OCI-LY7 (cell line): ENCODE results near the gene MIA. TPM values are rescaled to one million over a fixed set of nuclear protein-coding genes. Genes with fewer than 3 reads are reported as not detected.
"Not testable (repeated sequence)": the region's sequence is repeated elsewhere in the genome, so short reads cannot be mapped to it uniquely, and the experiment has no call there.

Experiments
- BruUV-seq: library from RNA; stranded (reverse); fragments of 400-500 nt; replicated peaks from 2 replicates; lab custom pipeline; 2021; lab: Mats Ljungman, UMichigan
- CTCF ChIA-PET: fragments of 300-600 bp; sonication (Branson Sonifier 250); formaldehyde crosslinking; loops from one replicate; lab custom pipeline; 2022; ENCODE audit warnings: antibody characterized with exemption; ENCODE audit not compliant: unreplicated experiment; lab: Charles Lee
- POLR2A ChIA-PET: fragments of 300-600 bp; sonication (Branson Sonifier 250); formaldehyde crosslinking; loops from one replicate; lab custom pipeline; 2022; ENCODE audit warnings: antibody characterized with exemption; lab: Charles Lee
- DNase-seq: peaks from one replicate; pipeline ENCODE4 v3.0.0-alpha.2; 2015; ENCODE audit warnings: low spot score
- H2AFZ ChIP-seq: fragments of 200-600 bp; sonication (generic), shearing (Covaris generic); 2 replicates; pipeline ENCODE4 v1.6.1; 2014; ENCODE audit warnings: mild to moderate bottlenecking, antibody characterized with exemption, low read length, moderate library complexity
- H3K27ac ChIP-seq: fragments of 200-600 bp; sonication (generic); 2 replicates; pipeline ENCODE4 v1.5.1; 2014; ENCODE audit warnings: mixed run types, low read depth, mild to moderate bottlenecking, moderate library complexity, low read length, inconsistent platforms; ENCODE audit not compliant: poor library complexity, severe bottlenecking
- H3K36me3 ChIP-seq: fragments of 200-600 bp; sonication (generic); 2 replicates; pipeline ENCODE4 v1.6.1; 2014; ENCODE audit warnings: mild to moderate bottlenecking, antibody characterized with exemption, low read length, moderate library complexity, mixed read lengths; ENCODE audit not compliant: insufficient read depth
- H3K4me1 ChIP-seq: fragments of 200-600 bp; sonication (generic); 2 replicates; pipeline ENCODE4 v1.5.1; 2014; ENCODE audit warnings: mild to moderate bottlenecking, low read length; ENCODE audit not compliant: insufficient read depth, poor library complexity, severe bottlenecking
- H3K4me2 ChIP-seq: fragments of 200-600 bp; sonication (generic); 2 replicates; pipeline ENCODE4 v1.6.1; 2014; ENCODE audit warnings: mild to moderate bottlenecking, low read length
- H3K4me3 ChIP-seq: fragments of 200-600 bp; sonication (generic); 2 replicates; pipeline ENCODE4 v1.5.1; 2014; ENCODE audit warnings: mild to moderate bottlenecking, low read depth, low read length; ENCODE audit not compliant: poor library complexity, severe bottlenecking
- H3K79me2 ChIP-seq: fragments of 200-600 bp; sonication (generic); 2 replicates; pipeline ENCODE4 v1.6.1; 2016; ENCODE audit warnings: low read depth, mild to moderate bottlenecking, low read length, moderate library complexity, mixed read lengths; ENCODE audit not compliant: insufficient read depth
- H3K9me2 ChIP-seq: fragments of 200-600 bp; sonication (generic); 2 replicates; pipeline ENCODE4 v1.6.1; 2016; ENCODE audit warnings: mild to moderate bottlenecking, low read length, mixed read lengths; ENCODE audit not compliant: insufficient read depth
- H3K9me3 ChIP-seq: fragments of 200-600 bp; sonication (generic); 2 replicates; pipeline ENCODE4 v1.6.1; 2014; ENCODE audit warnings: mild to moderate bottlenecking, mixed run types, low read length, mixed read lengths
- H4K20me1 ChIP-seq: fragments of 200-600 bp; sonication (generic); 2 replicates; pipeline ENCODE4 v1.6.1; 2014; ENCODE audit warnings: mild to moderate bottlenecking, antibody characterized with exemption, low read length, moderate library complexity, mixed read lengths; ENCODE audit not compliant: insufficient read depth
- EZH2phosphoT487 ChIP-seq: fragments of 200-600 bp; sonication (generic); IDR thresholded peaks from 2 replicates; pipeline ENCODE4 v1.6.1; 2018; ENCODE audit warnings: low read depth, borderline replicate concordance, mild to moderate bottlenecking, mixed run types, antibody characterized with exemption, low read length, moderate library complexity, mixed read lengths
- intact Hi-C: fragments of 100-400 bp; cut with micrococcal nuclease; formaldehyde crosslinking; loops from one replicate; pipeline ENCODE4 v1.10.0; 2022; ENCODE audit not compliant: unreplicated experiment
- total RNA-seq, 2 experiments: library from RNA; depleted of rRNA in 1 of 2; stranded (reverse); fragments of >200 nt in 1 of 2; shearing (Covaris generic) in 1 of 2; gene quantifications; 2 replicates each; pipeline ENCODE4 v1.2.3, GENCODE V29; 2014 to 2022
- TF ChIP-seq, protein P1 (sequence below): fragments of 200-600 bp; sonication (generic); conservative IDR thresholded peaks from 2 replicates; pipeline ENCODE4 v1.5.1; 2014; ENCODE audit warnings: mild to moderate bottlenecking, antibody characterized with exemption, low read length, moderate library complexity, mixed read lengths

Gene MIA
- total RNA-seq, 2 experiments from 2014 or later, result not detected

DNA sequence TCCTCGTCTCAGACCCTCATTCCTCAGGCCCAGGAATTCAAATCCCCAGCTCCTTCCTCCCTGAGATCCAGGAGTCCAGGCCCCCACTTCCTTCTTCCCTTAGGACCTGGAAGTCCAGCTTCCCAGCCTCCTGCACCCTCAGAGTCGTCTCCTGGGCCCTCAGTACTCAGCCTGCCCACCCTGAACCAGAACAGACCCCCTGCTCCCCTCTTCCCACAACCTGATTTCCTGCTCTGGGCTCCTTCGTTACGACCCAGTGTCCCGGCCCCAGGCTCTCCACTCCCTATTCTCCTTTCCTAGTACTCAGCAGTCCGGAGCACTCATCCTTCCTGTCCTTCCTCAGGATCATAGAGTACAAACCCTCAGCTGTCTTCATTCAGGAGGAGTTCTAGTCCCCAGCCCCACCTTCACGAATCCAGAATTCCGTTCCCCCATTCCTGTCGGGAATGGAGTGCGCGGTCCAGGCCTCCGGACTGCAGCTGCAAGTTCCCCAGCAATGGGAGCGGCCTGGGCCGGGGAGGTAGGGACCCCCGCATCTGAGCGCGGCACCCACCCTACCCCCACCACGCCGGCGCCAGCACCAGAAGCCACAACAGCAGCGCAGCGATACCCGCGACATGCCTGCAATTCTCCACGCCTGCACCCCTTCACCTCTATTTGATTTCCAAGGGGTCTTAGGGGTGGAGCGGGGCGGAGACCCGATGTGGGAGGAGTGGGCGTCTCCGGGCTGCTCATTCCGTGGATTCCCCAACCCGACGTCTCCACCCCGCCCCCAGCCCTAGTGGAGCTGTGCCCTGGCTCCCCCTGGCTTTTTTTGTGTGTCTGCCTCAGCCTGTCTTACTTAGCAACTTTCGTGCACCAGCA is 36.4 kb downstream of the MIA start:
- ChIA-PET CTCF (no interaction called here), POLR2A (no interaction called here)
- no peak overlapping the region for H3K4me3 ChIP-seq
- H3K4me2 ChIP-seq, result peak overlapping the region; percentile 57; the same call in 1 of the 2 replicates
- no peaks in the 10 kb centered on the region for H3K9me3 ChIP-seq
- H3K4me1 ChIP-seq, result peaks cover 17% of the 10 kb centered on the region
- no peaks in the 10 kb centered on the region for H3K79me2 ChIP-seq
- H3K9me2 ChIP-seq, result no peaks in the 10 kb centered on the region
- BruUV-seq, result no TSS peak
- intact Hi-C loops, result no loop called here
- TF ChIP-seq, protein P1, sequence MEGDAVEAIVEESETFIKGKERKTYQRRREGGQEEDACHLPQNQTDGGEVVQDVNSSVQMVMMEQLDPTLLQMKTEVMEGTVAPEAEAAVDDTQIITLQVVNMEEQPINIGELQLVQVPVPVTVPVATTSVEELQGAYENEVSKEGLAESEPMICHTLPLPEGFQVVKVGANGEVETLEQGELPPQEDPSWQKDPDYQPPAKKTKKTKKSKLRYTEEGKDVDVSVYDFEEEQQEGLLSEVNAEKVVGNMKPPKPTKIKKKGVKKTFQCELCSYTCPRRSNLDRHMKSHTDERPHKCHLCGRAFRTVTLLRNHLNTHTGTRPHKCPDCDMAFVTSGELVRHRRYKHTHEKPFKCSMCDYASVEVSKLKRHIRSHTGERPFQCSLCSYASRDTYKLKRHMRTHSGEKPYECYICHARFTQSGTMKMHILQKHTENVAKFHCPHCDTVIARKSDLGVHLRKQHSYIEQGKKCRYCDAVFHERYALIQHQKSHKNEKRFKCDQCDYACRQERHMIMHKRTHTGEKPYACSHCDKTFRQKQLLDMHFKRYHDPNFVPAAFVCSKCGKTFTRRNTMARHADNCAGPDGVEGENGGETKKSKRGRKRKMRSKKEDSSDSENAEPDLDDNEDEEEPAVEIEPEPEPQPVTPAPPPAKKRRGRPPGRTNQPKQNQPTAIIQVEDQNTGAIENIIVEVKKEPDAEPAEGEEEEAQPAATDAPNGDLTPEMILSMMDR, result no peak
- TF ChIP-seq EZH2phosphoT487, result no peak
- H4K20me1 ChIP-seq, result peaks cover 5% of the 10 kb centered on the region; the same call in 1 of the 2 replicates
- H3K36me3 ChIP-seq, result peaks cover 33% of the 10 kb centered on the region
- no peak for DNase-seq
- H2AFZ ChIP-seq, result no peak overlapping the region
- H3K27ac ChIP-seq, result no peak overlapping the region

GRCh38 chr19:40812571-40812970 is 37.2 kb downstream of the MIA start:
- POLR2A ChIA-PET, CTCF ChIA-PET, BruUV-seq: not testable (repeated sequence)

GRCh38 chr19:40813182-40813581 is 37.9 kb downstream of the MIA start:
- BruUV-seq, result no TSS peak
- no peak overlapping the region for H2AFZ ChIP-seq
- intact Hi-C loops, result no loop called here
- H3K4me3 ChIP-seq, result no peak overlapping the region
- ChIA-PET POLR2A (no interaction called here), CTCF (no interaction called here)
- H3K27ac ChIP-seq, result no peak overlapping the region
- H3K9me2 ChIP-seq, result no peaks in the 10 kb centered on the region
- H4K20me1 ChIP-seq, result no peaks in the 10 kb centered on the region
- no peak for DNase-seq
- peaks cover 19% of the 10 kb centered on the region for H3K36me3 ChIP-seq
- H3K4me2 ChIP-seq, result no peak overlapping the region
- TF ChIP-seq, protein P1, result no peak
- TF ChIP-seq EZH2phosphoT487, result no peak
- no peaks in the 10 kb centered on the region for H3K79me2 ChIP-seq
- H3K4me1 ChIP-seq, result peaks cover 12% of the 10 kb centered on the region
- no peaks in the 10 kb centered on the region for H3K9me3 ChIP-seq

More at GRCh38 chr19:40812571-40812970, 37.2 kb downstream of the MIA start:
- H3K36me3 ChIP-seq, result peaks cover 25% of the 10 kb centered on the region
- H3K4me2 ChIP-seq, H3K4me1 ChIP-seq, H3K9me3 ChIP-seq, H3K9me2 ChIP-seq, H2AFZ ChIP-seq, H4K20me1 ChIP-seq, H3K4me3 ChIP-seq, H3K27ac ChIP-seq, intact Hi-C loops, DNase-seq, H3K79me2 ChIP-seq: not testable (repeated sequence)
